ENCODE results near the gene CAPN8.

CAPN8 gene

GRCh38 chr1:223664106-223664505, 1.4 kb downstream of the CAPN8 start:
- Histone ChIP-seq H3K4me3 (ENCODE audit: low read depth, low read length) (no peak overlapping the region), H3K4me1 (no peaks in the 10 kb centered on the region), H3K9me3 (no peaks in the 10 kb centered on the region), H3K27me3 (peaks cover 25% of the 10 kb centered on the region), H3K36me3 (no peaks in the 10 kb centered on the region)
- DNase-seq = no peak
- TF ChIP-seq CTCF (IDR thresholded peaks at IDR 0.05; ENCODE audit: low read depth, low read length) = no peak

- H3K9me3 ChIP-seq = no peaks in the 10 kb centered on the region
- no peaks in the 10 kb centered on the region for H3K36me3 ChIP-seq
- DNase-seq = no peak
- H3K4me1 ChIP-seq = no peaks in the 10 kb centered on the region
- H3K27me3 ChIP-seq = peaks cover 25% of the 10 kb centered on the region
- H3K4me3 ChIP-seq (ENCODE audit: low read depth, low read length) = no peak overlapping the region
- TF ChIP-seq CTCF (IDR thresholded peaks at IDR 0.05; ENCODE audit: low read depth, low read length) = no peak
These were observed 2.6 kb downstream of the CAPN8 start for GRCh38 chr1:223662943-223663342.

GRCh38 chr1:223659711-223660110, 5.8 kb downstream of the CAPN8 start:
- Histone ChIP-seq H3K4me1 (no peaks in the 10 kb centered on the region), H3K4me3 (ENCODE audit: low read depth, low read length) (no peak overlapping the region), H3K36me3 (no peaks in the 10 kb centered on the region), H3K9me3 (no peaks in the 10 kb centered on the region), H3K27me3 (peaks cover 25% of the 10 kb centered on the region)
- DNase-seq = no peak
- TF ChIP-seq CTCF (IDR thresholded peaks at IDR 0.05; ENCODE audit: low read depth, low read length) = no peak

- H3K4me1 ChIP-seq = no peaks in the 10 kb centered on the region
- H3K36me3 ChIP-seq = no peaks in the 10 kb centered on the region
- DNase-seq = no peak
- no peak overlapping the region for H3K4me3 ChIP-seq (ENCODE audit: low read depth, low read length)
- H3K27me3 ChIP-seq = peaks cover 20% of the 10 kb centered on the region
- TF ChIP-seq CTCF (IDR thresholded peaks at IDR 0.05; ENCODE audit: low read depth, low read length) = no peak
- no peaks in the 10 kb centered on the region for H3K9me3 ChIP-seq
These were observed 7.5 kb downstream of the CAPN8 start for GRCh38 chr1:223657978-223658377.

GRCh38 chr1:223654083-223654482, 11.4 kb downstream of the CAPN8 start:
- Histone ChIP-seq H3K4me3 (ENCODE audit: low read depth, low read length) (no peak overlapping the region), H3K36me3 (no peaks in the 10 kb centered on the region), H3K27me3 (no peaks in the 10 kb centered on the region; the same call in 1 of the 2 replicates), H3K9me3 (no peaks in the 10 kb centered on the region), H3K4me1 (no peaks in the 10 kb centered on the region)
- no peak for TF ChIP-seq CTCF (IDR thresholded peaks at IDR 0.05; ENCODE audit: low read depth, low read length)
- no peak for DNase-seq

GRCh38 chr1:223653431-223653830, 12.1 kb downstream of the CAPN8 start:
- H3K4me3 ChIP-seq (ENCODE audit: low read depth, low read length) = no peak overlapping the region

More at GRCh38 chr1:223653431-223653830, 12.1 kb downstream of the CAPN8 start:
- no peak for TF ChIP-seq CTCF (IDR thresholded peaks at IDR 0.05; ENCODE audit: low read depth, low read length)
- Histone ChIP-seq H3K9me3 (no peaks in the 10 kb centered on the region), H3K4me1 (no peaks in the 10 kb centered on the region), H3K36me3 (no peaks in the 10 kb centered on the region), H3K27me3 (no peaks in the 10 kb centered on the region)
- no peak for DNase-seq

Data from BE2C (cell line).